ENCODE measurements around the gene STX16.

- TF ChIP-seq CTCF (IDR thresholded peaks at IDR 0.05) (no peak), POLR2A (IDR thresholded peaks at IDR 0.05) (no peak)
Observed at GRCh38 chr20:58670659-58671058, 19.6 kb downstream of the STX16 start.

Data from esophagus squamous epithelium (tissue), 4 donors.